Glomerular visceral epithelial cell (primary cell): ENCODE data around the gene FBRSL1.
A peak's percentile ranks its signal among the peaks of the same experiment; 100 is the strongest.
"Not testable (repeated sequence)": the region's sequence is repeated elsewhere in the genome, so short reads cannot be mapped to it uniquely, and the experiment has no call there.

ENCODE experiments used
- DNase-seq: peaks from one replicate; pipeline ENCODE4 v3.0.0-alpha.2; 2016; ENCODE audit errors: extremely low spot score

Gene FBRSL1

DNA sequence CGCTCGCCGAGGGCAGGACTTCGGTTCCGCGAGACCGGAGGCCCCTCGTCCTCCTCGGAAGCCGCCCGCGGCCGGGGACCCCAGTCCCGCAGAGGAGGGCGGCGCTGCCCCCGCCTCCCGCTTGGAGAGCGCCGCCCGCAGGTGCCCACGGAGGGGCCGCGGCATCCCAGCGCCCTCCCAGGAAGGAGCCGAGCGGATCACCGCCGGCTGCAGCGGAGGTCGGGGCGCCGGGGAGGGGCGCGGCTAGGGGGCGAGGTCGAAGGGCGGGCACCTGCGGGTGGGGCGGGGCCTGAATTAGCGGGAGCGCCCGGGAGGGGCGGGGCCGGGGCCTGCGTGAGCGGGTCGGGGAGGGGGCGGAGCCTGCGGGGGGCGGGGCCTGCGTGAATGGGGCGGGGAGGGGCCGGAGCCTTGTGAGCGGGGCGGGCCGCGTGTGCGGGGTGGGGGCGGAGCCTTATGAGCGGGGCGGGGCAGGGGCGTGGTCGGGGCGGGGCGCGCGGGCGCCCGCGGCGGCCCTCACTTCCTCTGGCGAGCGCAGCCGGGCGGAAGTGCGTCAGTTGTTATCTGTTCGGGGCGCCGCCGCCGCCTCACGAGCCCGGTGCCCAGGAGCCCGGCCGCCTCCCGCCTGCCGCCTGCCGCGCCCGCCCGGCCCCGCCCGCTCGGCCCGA lies at the start of gene FBRSL1:
Gene FBRSL1, plus strand, starts transcription at position 550 of the 665 bp plus-strand sequence.
- DNase-seq = peak; percentile 89

DNA sequence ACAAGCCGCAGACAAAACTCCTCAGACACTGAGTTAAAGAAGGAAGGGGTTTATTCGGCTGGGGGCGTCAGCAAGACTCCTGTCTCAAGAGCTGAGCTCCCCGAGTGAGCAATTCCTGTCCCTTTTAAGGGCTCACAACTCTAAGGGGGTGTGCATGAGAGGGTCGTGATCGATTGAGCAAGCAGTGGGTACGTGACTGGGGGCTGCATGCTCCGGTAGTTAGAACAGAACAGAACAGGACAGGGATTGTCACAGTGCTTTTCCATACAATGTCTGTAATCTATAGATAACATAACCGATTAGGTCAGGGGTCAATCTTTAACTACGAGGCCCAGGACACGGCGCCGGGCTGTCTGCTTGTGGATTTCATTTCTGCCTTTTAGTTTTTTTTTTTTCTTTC lies 49.5 kb upstream of the FBRSL1 start:
- DNase-seq = not testable (repeated sequence)

DNA sequence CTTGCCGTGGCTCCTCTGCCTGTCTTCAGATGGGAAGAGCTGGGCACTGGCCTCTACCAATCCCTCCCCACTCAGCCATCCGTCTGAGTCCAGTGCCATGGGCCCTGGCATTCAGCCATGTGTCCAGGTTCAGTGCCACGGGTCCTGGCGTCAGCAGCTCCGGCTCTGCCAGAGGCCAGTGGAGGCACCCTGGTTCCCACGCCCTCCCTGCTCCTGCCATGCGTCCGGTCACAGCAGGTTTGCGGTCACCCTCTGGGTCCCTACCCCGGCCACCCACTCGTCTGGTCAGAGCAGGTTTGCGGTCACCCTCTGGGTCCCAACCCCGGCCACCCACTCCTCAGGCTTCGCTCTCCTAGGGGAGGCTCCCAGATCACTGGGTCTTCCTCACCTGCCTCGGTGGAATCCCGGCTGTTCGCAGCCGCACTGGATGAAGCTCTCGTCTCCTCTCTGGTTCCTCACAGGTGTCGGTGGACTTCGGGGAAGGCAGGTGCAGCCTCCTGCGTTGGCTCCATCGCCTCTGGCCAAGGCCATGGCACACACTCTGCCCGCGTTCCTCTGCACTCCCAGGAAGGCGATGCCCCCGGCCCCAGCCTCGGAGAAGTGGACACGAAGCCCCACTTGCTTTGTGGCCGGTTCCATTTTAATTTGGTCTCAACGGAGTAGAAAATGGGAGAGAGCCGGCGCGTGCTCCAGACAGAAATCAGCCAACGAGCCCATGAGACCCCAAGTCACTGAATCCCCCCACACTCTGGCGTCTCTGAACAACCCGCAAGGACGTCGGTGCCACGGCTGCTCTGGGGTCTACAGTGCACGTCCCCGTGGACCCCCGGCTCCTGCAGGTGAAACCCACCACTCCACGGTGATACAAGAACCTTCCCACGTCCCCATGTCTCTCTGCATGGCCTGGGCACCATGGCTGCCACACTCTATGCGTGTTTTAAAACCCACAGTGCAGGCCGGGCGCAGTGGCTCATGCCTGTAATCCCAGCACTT lies 47.8 kb upstream of the FBRSL1 start:
- DNase-seq = no peak

DNA sequence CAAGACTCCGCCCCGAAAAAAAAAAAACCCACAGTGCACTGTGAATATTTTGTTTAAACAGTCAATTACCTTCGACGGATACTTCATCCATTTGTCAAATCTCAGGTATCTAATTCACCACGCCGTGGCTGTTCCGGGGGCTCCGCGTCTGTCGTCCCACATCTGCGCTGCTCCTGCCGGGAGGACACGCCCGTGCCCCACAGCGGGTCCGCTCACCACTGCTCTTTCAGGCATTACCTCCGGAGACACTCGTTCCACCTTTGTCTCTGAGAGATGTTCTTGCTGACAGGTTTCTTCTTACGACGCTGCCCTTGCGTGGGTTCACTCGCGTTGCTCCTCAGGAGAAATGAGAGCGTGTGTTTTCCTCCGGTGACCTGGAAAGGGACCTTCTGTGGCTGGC lies 46.9 kb upstream of the FBRSL1 start:
- no peak for DNase-seq

DNA sequence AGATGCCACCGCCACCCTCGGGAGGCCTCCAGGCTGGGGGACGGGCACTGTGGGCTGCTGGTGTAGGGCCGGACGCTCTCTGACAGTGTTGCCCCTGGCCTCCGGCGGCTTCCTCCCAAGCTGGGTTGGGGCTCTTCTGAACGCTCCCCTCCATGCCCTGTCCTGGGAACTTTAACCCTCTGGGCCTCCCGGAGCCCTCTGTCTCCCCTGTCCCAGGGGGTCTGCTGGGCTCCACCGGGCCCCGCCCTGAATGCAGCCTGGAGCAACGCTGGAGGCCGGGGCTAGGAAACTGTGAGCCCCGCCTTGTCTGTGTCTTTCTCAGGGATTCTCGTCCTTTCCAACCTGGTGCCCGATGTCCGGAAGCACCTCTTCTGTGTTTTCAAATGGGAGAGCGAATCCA lies 45.7 kb upstream of the FBRSL1 start:
- DNase-seq = no peak

DNA sequence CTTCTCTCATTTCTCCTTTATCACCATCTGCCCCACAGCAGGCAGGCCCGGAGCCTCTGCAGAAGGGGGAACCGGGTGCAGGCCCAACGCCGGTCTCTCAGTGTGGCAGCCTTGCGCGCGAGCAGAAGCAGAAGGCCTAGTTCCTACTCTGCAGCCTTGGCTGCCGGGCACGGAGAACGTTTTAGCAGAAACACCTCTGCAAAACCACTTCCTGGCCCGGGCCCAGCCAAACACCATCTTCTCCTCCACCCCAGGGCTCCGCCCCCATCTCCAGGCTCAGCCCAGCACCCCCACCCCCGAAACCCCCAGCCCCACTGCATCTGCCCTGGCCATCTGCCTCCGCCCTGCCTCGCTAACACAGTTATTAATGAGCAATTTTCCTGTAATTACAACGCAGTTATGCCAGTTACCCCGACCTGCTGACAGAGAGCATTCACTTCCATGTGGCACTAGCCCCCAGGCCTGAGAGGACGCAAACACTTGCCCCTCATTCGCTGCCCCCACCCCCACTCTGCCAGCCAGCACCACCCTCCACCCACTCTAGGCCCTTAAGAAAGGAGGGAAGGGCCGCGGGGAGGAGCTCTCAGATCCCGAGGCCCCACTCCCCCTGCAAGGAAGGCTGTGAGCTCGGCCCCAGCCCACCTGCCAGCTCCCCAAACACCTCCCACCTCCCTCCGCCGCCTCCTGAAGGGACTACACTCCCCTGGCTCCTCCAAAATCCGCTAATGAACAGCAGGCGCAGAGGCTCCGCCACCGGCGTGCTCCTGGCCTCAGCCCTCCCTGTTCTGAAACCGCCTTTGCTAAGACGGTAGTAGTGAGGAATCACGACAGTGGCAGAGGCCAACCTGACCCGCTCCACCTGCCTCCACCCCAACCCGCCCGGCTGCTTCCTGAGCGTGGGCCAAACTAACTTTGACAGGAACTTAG lies 44.7 kb upstream of the FBRSL1 start:
- DNase-seq = no peak

DNA sequence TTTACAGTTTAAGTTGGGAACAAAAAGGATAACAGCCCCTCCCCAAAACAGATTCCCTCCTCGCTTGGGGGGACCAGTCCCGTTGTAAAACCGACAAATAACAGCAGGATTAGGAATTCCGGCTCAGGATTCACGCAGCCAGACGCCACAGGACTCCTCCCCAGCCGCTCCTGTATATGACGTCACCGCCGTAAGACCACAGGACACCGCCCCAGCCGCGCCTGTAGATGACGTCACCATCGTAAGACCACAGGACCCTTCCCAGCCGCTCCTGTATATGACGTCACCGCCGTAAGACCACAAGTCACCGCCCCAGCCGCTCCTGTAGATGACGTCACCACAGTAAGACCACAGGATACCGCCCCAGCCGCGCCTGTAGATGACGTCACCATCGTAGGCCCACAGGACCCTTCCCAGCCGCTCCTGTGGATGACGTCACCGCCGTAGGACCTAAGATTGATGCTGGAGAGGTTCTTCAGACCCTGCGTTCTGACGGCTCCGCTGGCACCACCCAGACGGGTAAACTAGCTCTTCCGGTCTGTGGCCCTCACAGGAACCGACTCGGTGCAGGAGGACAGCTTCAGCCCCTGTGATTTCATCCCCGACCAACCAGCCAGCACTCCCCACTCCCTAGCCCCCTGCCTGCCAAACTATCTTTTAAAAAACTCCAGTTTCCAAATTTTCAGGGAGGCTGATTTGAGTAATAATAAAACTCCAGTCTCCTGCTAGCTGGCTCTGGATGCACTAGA lies 43.9 kb upstream of the FBRSL1 start:
- peak; percentile 5 for DNase-seq

DNA sequence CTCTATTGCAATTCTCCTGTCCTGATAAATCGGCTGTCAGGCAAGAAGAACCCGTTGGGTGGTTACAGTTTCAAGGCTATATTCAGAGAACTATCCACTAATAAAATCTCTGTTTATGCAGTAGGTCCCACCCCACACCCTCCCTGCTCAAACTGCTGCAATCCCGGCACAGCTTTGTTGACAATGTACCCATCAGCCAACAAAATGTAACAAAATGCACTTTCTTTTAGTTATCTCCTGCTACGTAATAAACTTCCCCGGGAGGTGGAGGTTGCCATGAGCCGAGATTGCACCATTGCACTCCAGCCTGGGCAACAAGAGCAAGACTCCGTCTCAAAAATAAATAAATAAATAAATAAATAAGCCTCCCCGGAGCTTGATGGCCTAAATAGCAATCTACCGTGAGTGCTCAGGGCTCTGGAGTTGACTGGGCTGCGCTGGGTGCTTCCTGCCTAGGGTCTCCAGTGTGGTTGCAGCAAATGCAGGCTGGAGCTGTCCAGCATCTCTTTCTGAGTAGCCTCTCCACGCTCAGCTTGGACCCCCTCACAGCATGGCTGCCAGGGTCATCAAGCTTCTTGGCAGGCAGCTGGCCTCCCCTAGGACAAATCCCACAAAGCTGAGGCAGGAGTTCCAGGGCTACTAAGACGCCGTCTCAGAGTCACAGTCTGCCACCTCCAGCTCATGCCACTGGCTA lies 43.2 kb upstream of the FBRSL1 start:
- no peak for DNase-seq

DNA sequence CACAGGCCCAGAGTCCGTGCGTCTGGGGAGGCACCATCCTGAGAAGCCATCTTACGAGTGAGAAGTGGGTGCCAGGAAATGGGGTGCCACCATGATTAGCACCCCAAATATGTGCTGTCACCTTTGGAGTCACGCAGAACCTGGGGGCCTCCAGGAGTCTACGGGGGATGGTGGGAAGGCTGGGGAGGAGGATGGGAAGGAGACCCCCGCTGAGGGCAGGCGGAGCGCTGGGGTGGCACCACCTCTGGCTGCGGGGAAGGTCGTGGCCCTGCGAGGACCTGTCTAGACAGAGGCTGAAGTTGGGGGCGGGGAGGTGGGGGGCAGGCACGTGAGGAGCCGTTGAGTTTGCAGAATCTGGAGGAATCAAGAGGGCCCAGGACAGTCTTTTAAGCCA lies 42.6 kb upstream of the FBRSL1 start:
- no peak for DNase-seq

DNA sequence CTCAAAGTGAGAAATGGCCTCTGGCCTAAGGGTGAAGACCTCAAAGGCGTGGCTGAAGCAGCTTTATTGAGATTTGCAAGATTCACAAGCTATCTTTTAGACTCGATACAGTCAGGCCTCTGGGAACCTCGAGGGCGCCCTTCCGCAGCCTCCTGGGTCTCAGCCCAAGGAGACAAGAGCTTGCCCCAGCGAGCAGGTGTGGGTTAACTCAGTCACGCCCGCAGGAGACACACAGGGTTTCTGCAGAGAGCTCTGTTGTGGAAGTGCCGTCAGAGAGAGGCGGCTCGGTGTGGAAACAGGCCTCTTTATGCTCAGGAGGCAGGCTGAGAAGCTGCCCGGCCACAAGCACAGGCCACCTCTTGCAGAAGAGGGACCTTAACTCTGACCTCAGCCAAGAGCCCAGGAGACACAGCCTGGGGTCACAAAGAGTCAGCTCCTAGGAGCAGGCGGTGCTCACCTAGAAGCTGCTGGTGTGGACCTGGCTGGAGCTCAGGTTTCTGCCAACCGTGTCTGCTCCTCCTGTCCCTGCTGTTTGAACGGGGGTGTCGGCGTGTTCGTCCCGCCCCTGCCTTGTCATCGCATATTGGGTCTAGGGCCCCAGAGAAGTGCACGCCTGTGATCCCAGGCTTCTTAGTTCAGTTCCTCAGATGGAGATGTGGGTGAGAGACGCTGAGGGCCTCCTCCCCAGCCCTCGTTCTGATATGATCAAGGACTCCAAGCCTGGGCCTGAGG lies 42.1 kb upstream of the FBRSL1 start:
- no peak for DNase-seq

DNA sequence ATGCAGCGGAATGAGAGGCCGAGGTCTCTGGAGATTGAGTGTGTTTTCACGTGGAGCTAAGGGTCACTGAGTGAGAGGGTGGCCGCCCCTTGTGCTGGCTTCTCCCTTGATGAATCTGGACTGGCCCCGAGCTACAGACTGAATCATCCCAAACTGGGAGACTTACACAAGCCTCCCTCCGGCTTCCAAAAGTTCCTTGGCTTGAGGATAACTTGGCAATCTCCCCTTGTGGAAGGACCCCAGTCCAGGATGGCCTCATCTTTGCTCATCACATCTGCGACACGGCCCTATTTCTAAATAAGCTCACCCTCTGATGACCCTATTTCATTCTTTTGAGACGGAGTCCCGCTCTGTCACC lies 41.5 kb upstream of the FBRSL1 start:
- DNase-seq = no peak

DNA sequence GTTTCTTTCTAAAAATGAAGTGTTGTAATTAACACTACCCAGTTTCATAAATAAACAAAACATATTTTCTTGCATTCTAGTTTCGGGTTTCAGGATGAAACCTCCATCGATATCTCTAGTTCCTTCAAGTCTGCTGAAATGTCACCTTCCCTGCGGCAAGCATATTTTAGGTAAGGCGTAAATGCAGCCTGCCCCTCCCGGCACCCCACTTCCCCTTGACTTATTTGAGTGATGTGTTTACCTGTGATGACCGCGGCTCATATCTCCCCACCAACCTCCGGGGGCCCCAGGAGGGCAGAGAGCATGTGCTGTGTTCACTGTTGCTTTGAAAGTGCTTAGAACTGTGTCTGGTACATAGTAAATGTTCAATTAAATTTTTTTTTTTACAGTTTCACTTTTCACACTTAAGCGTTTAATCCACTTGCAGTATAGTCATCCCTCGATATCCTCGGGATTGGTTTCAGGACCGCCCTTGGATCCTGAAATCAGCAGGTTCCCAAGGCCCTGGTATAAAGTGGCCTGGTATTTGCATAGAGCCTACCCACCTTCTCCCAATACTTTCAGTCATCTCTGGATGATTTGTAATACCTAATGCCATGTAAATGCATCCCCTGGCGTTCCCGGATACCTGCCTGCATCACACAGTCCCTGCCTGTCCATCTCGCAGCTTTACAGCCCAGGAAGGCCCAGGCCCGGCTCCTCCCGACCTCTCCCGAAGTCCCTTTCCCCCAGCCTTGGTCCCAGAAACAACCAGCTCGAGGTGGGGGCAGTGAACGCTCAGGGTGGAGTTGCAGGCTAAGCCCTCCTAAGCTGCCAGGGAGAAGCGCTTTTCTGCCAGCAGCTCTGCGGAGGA lies 40.2 kb upstream of the FBRSL1 start:
- DNase-seq = no peak

DNA sequence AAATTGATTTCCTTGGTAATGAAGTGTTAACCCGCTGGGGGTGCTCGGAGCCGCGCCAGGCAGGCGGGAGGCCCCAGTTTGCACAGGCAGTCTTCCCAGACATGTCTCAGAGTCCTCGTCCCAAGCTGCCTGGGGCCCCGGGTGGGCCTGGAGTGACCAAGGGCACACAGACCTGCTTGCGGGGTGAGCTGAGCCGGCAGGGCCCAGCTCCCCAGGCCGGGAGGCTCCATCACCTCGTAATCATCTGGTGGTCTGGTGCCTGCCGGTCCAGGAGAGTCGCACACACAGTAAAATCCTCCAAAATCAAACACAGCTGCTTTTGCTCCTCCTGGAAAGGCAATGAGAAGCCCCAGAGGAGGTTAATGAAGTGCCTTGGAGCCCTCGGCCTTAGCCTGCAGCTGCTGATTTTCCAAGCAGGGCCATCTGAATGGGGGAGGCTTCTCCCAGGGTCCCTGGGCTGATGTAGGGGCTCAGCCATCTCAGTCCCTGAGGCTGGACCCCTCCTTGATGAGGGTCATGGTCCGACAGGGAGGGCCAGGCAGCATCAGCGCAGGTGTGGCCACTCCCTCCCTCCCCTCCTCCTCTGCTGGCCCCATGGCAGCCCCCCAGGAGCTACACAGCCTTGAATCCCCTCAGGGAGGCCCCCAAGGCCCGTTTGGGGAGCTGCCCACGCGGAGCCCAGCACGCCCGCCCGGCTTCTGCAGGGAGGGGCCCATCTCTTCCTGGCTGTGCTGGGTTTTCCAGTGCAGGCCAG lies 39.4 kb upstream of the FBRSL1 start:
- DNase-seq = no peak

DNA sequence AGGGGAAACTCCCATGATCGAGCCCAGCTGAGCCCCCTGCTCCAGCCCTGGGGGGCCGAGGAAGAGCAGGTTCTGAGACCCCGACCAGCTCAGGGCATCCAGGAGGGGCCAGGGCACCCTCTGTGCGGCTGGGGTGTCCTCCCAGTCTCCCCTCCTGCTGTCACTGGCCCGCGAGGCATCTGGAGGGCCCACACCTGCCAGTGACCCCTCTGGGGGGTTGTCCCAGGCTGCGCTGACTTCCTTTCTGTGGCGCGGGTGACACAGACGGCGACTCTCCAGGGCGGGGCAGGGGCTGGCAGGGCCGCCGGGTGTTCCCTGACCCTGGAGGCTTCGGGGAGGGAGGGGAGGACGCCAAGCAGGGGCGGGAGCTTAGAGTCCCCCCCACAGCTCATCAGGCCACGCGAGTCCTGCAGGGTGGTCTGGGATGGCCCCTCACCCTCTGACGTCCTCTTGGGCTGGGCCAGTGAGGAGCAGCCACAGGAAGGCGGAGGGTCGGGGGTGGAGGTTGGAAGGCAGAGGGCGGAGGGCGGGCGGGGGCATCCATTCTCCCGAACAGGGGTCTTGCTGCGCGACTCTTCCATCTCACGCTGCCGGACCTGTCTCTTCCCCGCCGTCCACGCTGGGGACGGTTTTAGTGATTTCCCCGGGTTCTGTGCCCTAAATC lies 38.6 kb upstream of the FBRSL1 start:
- DNase-seq = no peak

DNA sequence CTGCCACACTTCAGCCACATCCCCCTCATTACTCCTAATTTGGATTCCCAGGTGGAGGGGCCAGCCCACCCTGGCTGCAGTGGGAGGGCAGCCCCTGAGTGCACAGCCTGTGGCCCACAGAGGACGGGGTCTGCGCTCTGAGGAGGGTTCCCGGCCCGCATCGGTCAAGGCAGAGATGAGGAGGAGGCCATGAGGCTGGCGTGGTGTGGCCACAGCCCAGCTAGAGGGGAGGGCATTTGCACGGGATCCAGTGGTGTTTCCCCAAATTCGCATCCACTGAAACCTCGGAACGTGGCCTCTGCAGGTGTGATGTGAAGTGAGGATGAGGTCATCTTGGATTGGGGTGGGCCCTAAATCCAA lies 38.1 kb upstream of the FBRSL1 start:
- no peak for DNase-seq

DNA sequence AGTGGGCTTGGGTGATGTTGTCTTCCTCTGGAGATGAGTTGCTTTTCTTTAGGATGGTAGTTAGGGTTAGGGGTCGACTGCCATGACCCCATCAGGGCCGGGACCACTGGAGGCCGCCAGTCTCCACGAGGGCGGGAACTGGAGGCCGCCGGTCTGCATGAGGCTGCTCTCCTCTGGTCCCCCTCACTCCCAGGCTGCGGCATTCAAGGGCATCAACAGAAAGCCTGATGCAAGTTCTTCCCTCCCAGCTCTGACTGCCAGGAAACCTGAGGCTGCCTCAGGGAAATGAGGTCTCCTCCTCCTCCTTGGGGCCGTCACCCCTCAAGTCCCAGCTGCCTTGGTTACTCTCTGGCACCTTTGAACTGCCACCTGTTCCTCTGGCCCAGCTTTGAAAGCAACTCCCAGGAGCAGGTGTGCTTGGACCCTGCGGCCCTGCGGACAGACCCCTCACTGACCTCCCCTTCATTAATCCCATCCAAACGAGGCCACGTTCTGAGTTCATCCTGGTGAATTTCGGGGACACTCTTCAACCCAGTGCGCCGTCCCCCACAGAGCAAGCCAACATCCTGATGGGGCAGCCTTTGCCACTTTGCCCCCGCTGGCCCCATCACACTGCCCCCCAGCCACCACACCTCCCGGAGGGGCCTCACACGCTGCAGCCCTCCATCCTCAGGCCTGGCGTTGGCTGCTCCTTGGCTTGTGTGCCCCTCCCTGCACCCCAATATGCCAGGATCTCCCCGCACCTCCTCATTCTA lies 37.2 kb upstream of the FBRSL1 start:
- no peak for DNase-seq
